Body of pancreas (tissue), 4 donors: ENCODE measurements around the gene ISG20. TPM values are rescaled to one million over a fixed set of nuclear protein-coding genes. Genes with fewer than 3 reads are reported as not detected.

Experiments
- ATAC-seq: fragments of 150-250 bp; one replicate; pipeline ENCODE4 v1.9.1; 2016
- DNase-seq, 4 donors: peaks; one replicate each; pipeline ENCODE4 v3.0.0-alpha.2; 2019
- H3K27ac ChIP-seq, 4 donors: fragments of 200-600 bp; sonication (generic); 1 replicate in 3 of 4; 2 replicates in 1 of 4; pipeline versions ENCODE4 v1.5.1 to v1.6.1; 2016 to 2019; ENCODE audit warnings: mild to moderate bottlenecking in 1 of 4, mixed read lengths in 1 of 4, moderate library complexity in 1 of 4
- H3K27me3 ChIP-seq, 2 donors: fragments of 200-600 bp; sonication (generic); one replicate each; pipeline ENCODE4 v1.6.0; 2016; ENCODE audit warnings: mild to moderate bottlenecking in 1 of 2
- H3K36me3 ChIP-seq, 2 donors: fragments of 200-600 bp; sonication (generic); replicated peaks in 1 of 2; 2 replicates each; pipeline ENCODE4 v1.5.1; 2016; ENCODE audit warnings: low read depth in 2 of 2; ENCODE audit not compliant: insufficient read depth in 1 of 2
- H3K4me1 ChIP-seq: fragments of 200-600 bp; sonication (generic); one replicate; pipeline ENCODE4 v1.6.0; 2016
- H3K4me3 ChIP-seq, 2 donors: fragments of 200-600 bp; sonication (generic); 1 replicate in 1 of 2; 2 replicates in 1 of 2; pipeline ENCODE4 v1.5.1; 2016 to 2019
- H3K9me3 ChIP-seq, 3 donors: fragments of 200-600 bp; sonication (generic); 1 replicate in 2 of 3; 2 replicates in 1 of 3; pipeline ENCODE4 v1.5.1; 2016
- CTCF ChIP-seq, 7 experiments: fragments of 450-650 bp in 4 of 7; fragments of 200-600 bp in 3 of 7; sonication (generic) in 3 of 7; IDR thresholded peaks; one replicate each; pipeline ENCODE4 v1.5.1; 2016 to 2019; ENCODE audit warnings: antibody characterized with exemption in 7 of 7
- POLR2A ChIP-seq, 3 donors: fragments of 450-650 bp; IDR thresholded peaks; one replicate each; pipeline ENCODE4 v1.6.1; 2016; ENCODE audit warnings: antibody characterized with exemption in 3 of 3, mild to moderate bottlenecking in 2 of 3
- WGBS, 2 donors: methylation state at CpG; one replicate each; pipeline ENCODE4 v1.1.5; 2017; 5-methylcytosine and 5-hydroxymethylcytosine counted together
- intact Hi-C: fragments of 100-400 bp; cut with DNase I; formaldehyde crosslinking; loops from one replicate; pipeline ENCODE4 v1.15.1; 2023
- total RNA-seq, 2 donors: library from RNA; depleted of rRNA; stranded (reverse); fragments of >200 nt; gene quantifications; one replicate each; pipeline ENCODE4 v1.1.0, GENCODE V29; 2016

ISG20 gene
- total RNA-seq, 2 donors from 2014 or later, result 2.9 to 25.4 TPM

DNA sequence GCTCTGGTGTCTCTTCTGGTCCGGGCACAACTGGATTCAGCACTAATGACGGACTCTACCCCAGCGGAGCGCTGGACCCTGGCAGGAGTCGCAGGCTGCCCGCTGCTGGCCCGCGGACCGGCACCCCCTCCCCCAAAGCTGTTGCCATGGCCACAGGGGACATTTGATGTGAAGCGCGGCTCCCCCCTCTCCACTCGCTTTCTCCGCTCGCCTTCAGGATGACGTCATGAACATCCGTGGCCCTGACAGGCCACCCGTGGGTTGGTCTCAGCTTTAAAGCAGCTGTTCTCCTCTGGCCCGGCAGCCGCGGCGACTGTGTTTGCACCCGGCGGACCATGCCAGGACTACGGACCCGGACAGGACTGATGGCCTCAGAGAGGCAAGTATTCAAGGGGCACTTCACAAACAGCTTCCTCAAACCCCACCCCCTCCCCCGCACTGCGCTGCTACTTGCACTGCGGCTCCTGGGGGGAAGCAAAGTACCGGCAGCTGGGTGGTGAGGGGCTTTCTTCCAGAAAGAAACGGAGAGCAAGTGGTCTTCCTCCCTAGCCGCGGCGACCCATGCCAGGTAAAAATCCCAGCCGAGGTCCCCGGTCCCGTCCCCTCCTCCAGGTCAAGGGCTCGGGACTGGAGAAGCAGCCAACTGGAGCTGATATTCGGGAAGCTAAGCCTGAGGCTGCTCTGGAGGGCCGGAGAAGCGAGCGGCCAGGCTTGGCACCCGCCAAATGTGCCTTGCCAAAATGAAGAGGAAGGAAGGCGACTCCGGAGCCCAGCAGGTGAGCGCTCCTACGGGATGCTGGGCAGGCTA is 34.2 kb upstream of the ISG20 start:
- 1% methylated on average over 46 of the region's 46 CpGs; no CpG with 5 or more reads in 1 of the 2 donors for WGBS, 2 donors
- peak; percentile 22 for ATAC-seq
- H3K27me3 ChIP-seq, result peaks cover 0 to 33% of the 10 kb centered on the region in 2 donors
- TF ChIP-seq POLR2A (IDR thresholded peaks at IDR 0.05) (peak in 1 of 3 donors; percentile 36), CTCF (IDR thresholded peaks at IDR 0.05) (no peak)
- H3K36me3 ChIP-seq, result no peaks in the 10 kb centered on the region
- H3K9me3 ChIP-seq, result no peaks in the 10 kb centered on the region
- no peak overlapping the region for H3K4me3 ChIP-seq
- H3K27ac ChIP-seq, result peak overlapping the region in 1 of 4 donors; percentile 14
- intact Hi-C loops, result no loop called here
- DNase-seq, result peak; percentile 22 to 55 (median 48)
- peaks cover 24% of the 10 kb centered on the region for H3K4me1 ChIP-seq

GRCh38 chr15:88605189-88606069 is 33.4 kb upstream of the ISG20 start:
- DNase-seq (peak; percentile 62 to 77 (median 64)), ATAC-seq (peak; percentile 79)
- peaks cover 0 to 33% of the 10 kb centered on the region in 2 donors for H3K27me3 ChIP-seq
- no peaks in the 10 kb centered on the region for H3K36me3 ChIP-seq
- TF ChIP-seq POLR2A (IDR thresholded peaks at IDR 0.05), result no peak
- no peak for TF ChIP-seq CTCF (IDR thresholded peaks at IDR 0.05)
- H3K4me3 ChIP-seq, result no peak overlapping the region
- 3 to 6% methylated on average over 28 to 57 of the region's 58 CpGs for WGBS, 2 donors
- H3K27ac ChIP-seq, result no peak overlapping the region
- intact Hi-C loops, result no loop called here
- no peaks in the 10 kb centered on the region for H3K9me3 ChIP-seq
- H3K4me1 ChIP-seq, result peaks cover 24% of the 10 kb centered on the region

- H3K4me1 ChIP-seq, result peaks cover 24% of the 10 kb centered on the region
- no peak for ATAC-seq
- H3K27ac ChIP-seq, result no peak overlapping the region
- H3K36me3 ChIP-seq, result no peaks in the 10 kb centered on the region
- H3K9me3 ChIP-seq, result no peaks in the 10 kb centered on the region
- peaks cover 0 to 33% of the 10 kb centered on the region in 2 donors for H3K27me3 ChIP-seq
- 10 to 14% methylated on average over 26 of the region's 26 CpGs for WGBS, 2 donors
- DNase-seq, result no peak
- intact Hi-C loops, result no loop called here
- H3K4me3 ChIP-seq, result no peak overlapping the region
- TF ChIP-seq POLR2A (IDR thresholded peaks at IDR 0.05) (no peak), CTCF (IDR thresholded peaks at IDR 0.05) (no peak)
Measured at GRCh38 chr15:88606070-88606794, 32.6 kb upstream of the ISG20 start.

DNA sequence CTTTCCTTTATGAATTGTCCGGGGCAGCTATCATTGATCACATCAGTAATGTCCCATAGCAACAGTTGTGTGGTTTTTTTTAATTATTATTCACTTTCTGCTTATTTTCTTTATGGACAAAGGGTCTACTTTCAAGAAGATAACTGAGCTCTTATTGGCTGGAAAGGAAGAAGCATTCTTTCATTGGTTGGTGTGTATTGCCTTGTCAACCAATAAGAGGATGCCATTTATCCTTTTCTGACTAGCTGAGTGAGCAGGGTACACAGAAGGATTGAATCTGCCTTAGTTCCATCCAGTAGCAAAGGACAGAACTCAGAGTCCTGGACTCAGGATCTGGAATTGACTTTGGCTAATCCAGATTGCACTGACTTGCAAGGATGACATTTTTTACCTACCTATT is 30.9 kb upstream of the ISG20 start:
- H3K4me1 ChIP-seq, result peaks cover 24% of the 10 kb centered on the region
- DNase-seq (no peak), ATAC-seq (no peak)
- no peak overlapping the region for H3K4me3 ChIP-seq
- H3K27me3 ChIP-seq, result peaks cover 0 to 33% of the 10 kb centered on the region in 2 donors
- H3K9me3 ChIP-seq, result no peaks in the 10 kb centered on the region
- no peak for TF ChIP-seq POLR2A (IDR thresholded peaks at IDR 0.05)
- H3K36me3 ChIP-seq, result no peaks in the 10 kb centered on the region
- intact Hi-C loops, result no loop called here
- H3K27ac ChIP-seq, result no peak overlapping the region
- WGBS, 2 donors, result 48 to 60% methylated on average over 1 of the region's 1 CpG
